ENCODE measurements around the gene CHTF8.

CHTF8 gene

GRCh38 chr16:69100071-69100691 lies 32.2 kb downstream of the CHTF8 start:
- peak overlapping the region; percentile 31 for H3K27ac ChIP-seq
- no peak for TF ChIP-seq CTCF (conservative IDR thresholded peaks at IDR 0.05)

- no peak overlapping the region for H3K27ac ChIP-seq
- no peak for TF ChIP-seq CTCF (conservative IDR thresholded peaks at IDR 0.05)
Observed at GRCh38 chr16:69095193-69095592, 37.2 kb downstream of the CHTF8 start.

GRCh38 chr16:69094501-69094900 lies 37.9 kb downstream of the CHTF8 start:
- no peak overlapping the region for H3K27ac ChIP-seq

DNA sequence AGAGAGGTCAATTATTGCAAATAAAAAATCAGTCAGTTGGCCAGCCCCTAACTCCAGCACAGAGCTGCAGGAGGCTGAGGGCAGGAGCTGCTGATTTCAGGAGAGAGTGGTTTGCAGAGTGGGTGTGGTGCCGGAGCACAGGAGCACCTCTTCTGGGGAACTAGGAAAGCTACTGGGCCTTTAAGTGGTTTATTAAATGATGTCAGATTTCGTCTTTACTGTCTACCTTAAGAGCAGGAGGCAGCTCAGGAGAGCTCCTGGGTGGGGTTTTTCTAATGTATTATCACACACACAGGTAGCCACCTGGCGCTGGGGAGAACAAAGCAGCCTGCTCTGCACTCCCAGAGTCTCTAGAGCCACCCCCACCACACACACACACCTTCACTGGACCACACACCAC lies 38.4 kb downstream of the CHTF8 start:
- no peak for TF ChIP-seq CTCF (conservative IDR thresholded peaks at IDR 0.05)
- no peak overlapping the region for H3K27ac ChIP-seq

More at GRCh38 chr16:69094501-69094900, 37.9 kb downstream of the CHTF8 start:
- TF ChIP-seq CTCF (conservative IDR thresholded peaks at IDR 0.05): no peak

- TF ChIP-seq CTCF (conservative IDR thresholded peaks at IDR 0.05): no peak
- no peak overlapping the region for H3K27ac ChIP-seq
Observed at GRCh38 chr16:69089091-69089910, 43.1 kb downstream of the CHTF8 start.

GRCh38 chr16:69088684-69089083 lies 43.7 kb downstream of the CHTF8 start:
- no peak overlapping the region for H3K27ac ChIP-seq
- TF ChIP-seq CTCF (conservative IDR thresholded peaks at IDR 0.05): no peak

DNA sequence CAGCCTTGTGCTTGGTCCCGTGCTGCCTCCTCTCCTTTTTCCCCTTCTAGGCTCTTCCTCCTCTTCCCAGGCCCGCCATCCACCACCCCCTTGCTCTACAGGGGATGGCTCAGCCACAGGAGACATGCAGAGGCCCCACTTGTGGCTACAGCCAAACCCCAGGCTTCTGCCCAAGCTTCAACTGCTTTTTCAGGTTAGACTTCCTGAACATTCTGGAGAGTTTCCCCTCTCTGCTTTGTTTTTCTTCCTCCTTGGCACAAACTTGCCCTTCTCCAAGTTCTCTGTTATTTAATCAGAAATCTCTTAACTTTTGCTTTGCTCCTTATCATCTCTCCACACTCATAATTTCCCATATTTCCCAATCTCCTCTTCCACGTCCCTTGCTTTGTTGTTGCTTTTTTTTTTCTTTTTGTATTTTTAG lies 45.2 kb downstream of the CHTF8 start:
- TF ChIP-seq CTCF (conservative IDR thresholded peaks at IDR 0.05): no peak
- H3K27ac ChIP-seq: peak overlapping the region; percentile 71
